Activated CD4-positive, alpha-beta memory T cell treated with anti-CD3 and anti-CD28 coated beads for 36 hours (primary cell): ENCODE results near the gene MAOA. TPM values are rescaled to one million over a fixed set of nuclear protein-coding genes. Genes with fewer than 3 reads are reported as not detected.
"Not testable (repeated sequence)": the region's sequence is repeated elsewhere in the genome, so short reads cannot be mapped to it uniquely, and the experiment has no call there.

Source experiments
- CTCF ChIA-PET: fragments of 350-600 bp; sonication (Branson Sonifier 250); formaldehyde crosslinking; loops from one replicate; lab custom pipeline; 2021; ENCODE audit warnings: antibody characterized with exemption, inconsistent platforms; lab: Charles Lee
- POLR2A ChIA-PET: fragments of 350-600 bp; sonication (Branson Sonifier 250); formaldehyde crosslinking; loops from one replicate; lab custom pipeline; 2021; ENCODE audit warnings: antibody characterized with exemption; lab: Charles Lee
- DNase-seq: peaks from one replicate; pipeline ENCODE4 v3.0.0-alpha.2; 2020
- H3K27ac Mint-ChIP-seq: one replicate; pipeline ENCODE4 v1.8.0; 2021; ENCODE audit warnings: mixed read lengths
- H3K27me3 Mint-ChIP-seq: one replicate; pipeline ENCODE4 v1.8.0; 2021; ENCODE audit warnings: mixed read lengths
- H3K36me3 Mint-ChIP-seq: one replicate; pipeline ENCODE4 v1.8.0; 2021; ENCODE audit warnings: mixed read lengths
- H3K4me1 Mint-ChIP-seq: one replicate; pipeline ENCODE4 v1.8.0; 2021; ENCODE audit warnings: low read depth, mixed read lengths
- H3K4me3 Mint-ChIP-seq: one replicate; pipeline ENCODE4 v1.8.0; 2021; ENCODE audit warnings: mild to moderate bottlenecking, mixed read lengths
- H3K9me3 Mint-ChIP-seq: one replicate; pipeline ENCODE4 v1.8.0; 2021; ENCODE audit warnings: mixed read lengths
- intact Hi-C: fragments of 100-400 bp; cut with micrococcal nuclease; formaldehyde crosslinking; loops from one replicate; pipeline ENCODE4 v1.15.1; 2023
- total RNA-seq, 2 experiments: library from RNA; stranded (reverse); gene quantifications; one replicate each; pipeline ENCODE4 v1.2.3, GENCODE V29; 2021

Gene MAOA
- total RNA-seq, 2 experiments from 2014 or later = 14.8 to 16.8 TPM

GRCh38 chrX:43720961-43721360 lies 64.9 kb downstream of the MAOA start:
- intact Hi-C loops = no loop called here
- no peaks in the 10 kb centered on the region for H3K4me1 Mint-ChIP-seq
- H3K9me3 Mint-ChIP-seq = peaks cover 2% of the 10 kb centered on the region
- no peak for DNase-seq
- CTCF ChIA-PET = no interaction called here
- POLR2A ChIA-PET = no interaction called here
- H3K27me3 Mint-ChIP-seq = no peaks in the 10 kb centered on the region
- H3K36me3 Mint-ChIP-seq = no peaks in the 10 kb centered on the region
- no peak overlapping the region for H3K4me3 Mint-ChIP-seq
- no peak overlapping the region for H3K27ac Mint-ChIP-seq

DNA sequence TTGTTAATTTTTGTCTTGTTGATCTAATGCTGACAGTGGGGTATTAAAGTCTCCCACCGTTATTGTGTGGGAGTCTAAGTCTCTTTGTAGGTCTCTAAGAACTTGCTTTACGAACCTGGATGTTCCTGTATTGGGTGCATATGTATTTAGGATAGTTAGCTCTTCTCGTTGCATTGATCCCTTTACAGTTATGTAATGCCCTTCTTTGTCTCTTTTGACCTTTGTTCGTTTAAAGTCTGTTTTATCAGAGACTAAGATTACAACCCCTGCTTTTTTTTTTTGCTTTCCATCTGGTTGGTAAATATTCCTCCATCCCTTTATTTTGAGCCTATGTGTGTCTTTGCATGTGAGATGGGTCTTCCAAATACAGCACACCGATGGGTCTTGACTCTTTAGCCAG lies 69.1 kb downstream of the MAOA start:
- H3K4me1 Mint-ChIP-seq, H3K36me3 Mint-ChIP-seq, POLR2A ChIA-PET, H3K27ac Mint-ChIP-seq, DNase-seq, H3K9me3 Mint-ChIP-seq, intact Hi-C loops, H3K27me3 Mint-ChIP-seq, H3K4me3 Mint-ChIP-seq, CTCF ChIA-PET: not testable (repeated sequence)

GRCh38 chrX:43727254-43727653 lies 71.2 kb downstream of the MAOA start:
- CTCF ChIA-PET, H3K27ac Mint-ChIP-seq, intact Hi-C loops, H3K4me1 Mint-ChIP-seq, H3K36me3 Mint-ChIP-seq, DNase-seq, H3K4me3 Mint-ChIP-seq, POLR2A ChIA-PET, H3K9me3 Mint-ChIP-seq, H3K27me3 Mint-ChIP-seq: not testable (repeated sequence)

GRCh38 chrX:43728002-43728401 lies 71.9 kb downstream of the MAOA start:
- H3K36me3 Mint-ChIP-seq = no peaks in the 10 kb centered on the region

GRCh38 chrX:43728966-43729365 lies 72.9 kb downstream of the MAOA start:
- intact Hi-C loops = no loop called here
- DNase-seq = no peak
- ChIA-PET POLR2A (no interaction called here), CTCF (no interaction called here)
- Mint-ChIP-seq H3K36me3 (no peaks in the 10 kb centered on the region), H3K27me3 (peaks cover 6% of the 10 kb centered on the region), H3K4me1 (peaks cover 4% of the 10 kb centered on the region), H3K9me3 (no peaks in the 10 kb centered on the region), H3K4me3 (no peak overlapping the region), H3K27ac (no peak overlapping the region)

More at GRCh38 chrX:43728002-43728401, 71.9 kb downstream of the MAOA start:
- Mint-ChIP-seq H3K4me3 (no peak overlapping the region), H3K27me3 (peaks cover 6% of the 10 kb centered on the region), H3K4me1 (peaks cover 4% of the 10 kb centered on the region), H3K9me3 (no peaks in the 10 kb centered on the region), H3K27ac (no peak overlapping the region)
- CTCF ChIA-PET = no interaction called here
- POLR2A ChIA-PET = no interaction called here
- peak; percentile 11 for DNase-seq
- intact Hi-C loops = no loop called here

- CTCF ChIA-PET = no interaction called here
- no peaks in the 10 kb centered on the region for H3K9me3 Mint-ChIP-seq
- intact Hi-C loops = no loop called here
- H3K4me1 Mint-ChIP-seq = peaks cover 4% of the 10 kb centered on the region
- H3K27me3 Mint-ChIP-seq = peaks cover 6% of the 10 kb centered on the region
- DNase-seq = no peak
- POLR2A ChIA-PET = no interaction called here
- no peak overlapping the region for H3K4me3 Mint-ChIP-seq
- no peaks in the 10 kb centered on the region for H3K36me3 Mint-ChIP-seq
- no peak overlapping the region for H3K27ac Mint-ChIP-seq
Measured at GRCh38 chrX:43731086-43731485, 75.0 kb downstream of the MAOA start.

GRCh38 chrX:43733699-43734098 lies 77.6 kb downstream of the MAOA start:
- intact Hi-C loops = no loop called here
- Mint-ChIP-seq H3K27ac (no peak overlapping the region), H3K36me3 (no peaks in the 10 kb centered on the region), H3K9me3 (no peaks in the 10 kb centered on the region), H3K4me3 (no peak overlapping the region), H3K4me1 (no peaks in the 10 kb centered on the region), H3K27me3 (peaks cover 2% of the 10 kb centered on the region)
- DNase-seq = no peak
- ChIA-PET CTCF (no interaction called here), POLR2A (no interaction called here)

- CTCF ChIA-PET = no interaction called here
- no peaks in the 10 kb centered on the region for H3K36me3 Mint-ChIP-seq
- H3K9me3 Mint-ChIP-seq = no peaks in the 10 kb centered on the region
- H3K27me3 Mint-ChIP-seq = peaks cover 2% of the 10 kb centered on the region
- POLR2A ChIA-PET = no interaction called here
- no peaks in the 10 kb centered on the region for H3K4me1 Mint-ChIP-seq
- no peak overlapping the region for H3K4me3 Mint-ChIP-seq
- intact Hi-C loops = no loop called here
- H3K27ac Mint-ChIP-seq = no peak overlapping the region
- no peak for DNase-seq
Measured at GRCh38 chrX:43734444-43734843, 78.3 kb downstream of the MAOA start.

DNA sequence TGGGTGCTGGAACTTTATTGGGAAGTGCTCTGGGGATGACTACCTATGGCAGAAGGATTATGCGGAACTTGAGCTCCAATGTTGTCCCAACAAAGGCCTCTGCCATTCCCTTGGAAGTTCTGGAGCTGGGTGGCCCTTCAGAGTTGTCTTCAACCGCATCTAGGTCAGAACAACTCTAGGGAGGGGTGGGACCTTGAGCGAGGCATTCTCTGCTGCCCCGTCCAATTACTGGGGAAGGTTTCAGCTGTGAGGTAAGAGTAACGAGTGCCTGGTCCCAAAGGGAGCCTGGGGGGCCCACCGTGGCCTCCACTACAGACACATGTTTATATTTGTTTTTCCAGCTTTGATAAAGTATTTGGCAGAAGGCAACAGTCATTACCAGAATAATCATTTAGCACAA lies 79.4 kb downstream of the MAOA start:
- POLR2A ChIA-PET = no interaction called here
- H3K36me3 Mint-ChIP-seq = no peaks in the 10 kb centered on the region
- no peaks in the 10 kb centered on the region for H3K9me3 Mint-ChIP-seq
- intact Hi-C loops = no loop called here
- H3K4me3 Mint-ChIP-seq = no peak overlapping the region
- CTCF ChIA-PET = no interaction called here
- peaks cover 2% of the 10 kb centered on the region for H3K27me3 Mint-ChIP-seq
- H3K27ac Mint-ChIP-seq = no peak overlapping the region
- no peak for DNase-seq
- H3K4me1 Mint-ChIP-seq = no peaks in the 10 kb centered on the region

DNA sequence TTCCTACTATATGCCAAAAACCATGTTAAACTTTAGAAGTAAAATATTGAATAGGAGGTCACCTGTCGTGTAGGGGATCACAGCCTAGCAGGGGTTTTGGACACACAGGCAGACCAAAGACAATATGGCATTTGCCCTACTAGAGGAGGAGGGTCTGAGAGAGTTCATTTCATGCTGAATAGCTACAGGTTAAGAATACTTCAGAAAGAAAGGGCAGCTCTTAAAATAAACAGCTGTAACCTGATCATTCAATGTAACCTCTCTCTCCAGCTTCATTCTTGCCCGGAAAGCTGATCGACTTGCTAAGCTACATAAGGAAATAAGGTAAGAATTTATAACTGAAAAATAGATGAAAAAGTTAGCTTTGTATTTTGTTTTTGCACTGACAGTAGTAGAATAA lies 79.9 kb downstream of the MAOA start:
- intact Hi-C loops = no loop called here
- CTCF ChIA-PET = no interaction called here
- H3K36me3 Mint-ChIP-seq = no peaks in the 10 kb centered on the region

GRCh38 chrX:43741843-43742573 lies 85.9 kb downstream of the MAOA start:
- Mint-ChIP-seq H3K4me3 (no peak overlapping the region), H3K9me3 (no peaks in the 10 kb centered on the region), H3K27me3 (no peaks in the 10 kb centered on the region), H3K27ac (no peak overlapping the region), H3K4me1 (no peaks in the 10 kb centered on the region), H3K36me3 (no peaks in the 10 kb centered on the region)
- ChIA-PET POLR2A (no interaction called here), CTCF (no interaction called here)
- no peak for DNase-seq
- intact Hi-C loops = no loop called here

More for the DNA sequence above, 79.9 kb downstream of the MAOA start:
- no peak for DNase-seq
- POLR2A ChIA-PET = no interaction called here
- H3K9me3 Mint-ChIP-seq = no peaks in the 10 kb centered on the region
- no peak overlapping the region for H3K27ac Mint-ChIP-seq
- no peak overlapping the region for H3K4me3 Mint-ChIP-seq
- no peaks in the 10 kb centered on the region for H3K27me3 Mint-ChIP-seq
- no peaks in the 10 kb centered on the region for H3K4me1 Mint-ChIP-seq

DNA sequence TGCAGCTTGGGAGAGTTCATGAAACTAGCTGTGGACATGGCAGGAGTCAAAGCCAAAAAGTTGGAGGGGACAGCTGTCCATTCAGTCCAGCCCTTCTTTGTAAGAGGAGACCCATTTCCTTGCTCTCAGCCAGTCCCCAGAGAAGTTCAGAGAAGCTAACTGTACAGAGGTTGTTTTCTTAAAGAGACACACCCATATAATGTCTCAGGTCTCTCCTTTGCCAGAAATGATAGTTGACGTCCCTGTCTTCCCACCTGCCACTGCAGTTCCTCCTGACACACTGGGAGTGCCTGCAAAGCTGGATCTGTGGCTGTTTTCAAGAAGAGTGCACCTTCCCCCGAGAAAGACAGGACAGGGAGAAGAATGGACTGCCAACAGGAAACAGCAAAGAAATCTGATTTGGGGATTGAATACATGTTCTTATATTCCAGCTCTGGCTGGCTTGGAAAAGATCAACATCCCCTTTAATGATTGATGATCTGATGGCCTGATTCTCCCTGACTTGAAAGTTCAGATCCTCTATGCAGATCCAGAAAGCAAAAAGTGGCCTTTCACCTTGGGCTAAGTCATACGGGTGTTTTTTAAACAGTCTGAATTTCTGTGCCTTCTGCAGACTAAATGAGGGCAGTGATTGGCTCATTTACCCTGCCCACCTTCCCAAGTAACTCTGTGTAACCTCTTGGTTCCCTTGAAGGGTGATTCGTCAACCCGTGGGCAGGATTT lies 87.2 kb downstream of the MAOA start:
- Mint-ChIP-seq H3K9me3 (no peaks in the 10 kb centered on the region), H3K27me3 (no peaks in the 10 kb centered on the region), H3K36me3 (no peaks in the 10 kb centered on the region), H3K27ac (no peak overlapping the region), H3K4me1 (no peaks in the 10 kb centered on the region), H3K4me3 (no peak overlapping the region)
- no peak for DNase-seq
- intact Hi-C loops = no loop called here
- CTCF ChIA-PET = no interaction called here
- POLR2A ChIA-PET = interaction anchor here (0.6 kb wide), 1 partner anchor 1732 kb away, joined by 3 read pairs; no protein-coding TSS in a partner anchor

DNA sequence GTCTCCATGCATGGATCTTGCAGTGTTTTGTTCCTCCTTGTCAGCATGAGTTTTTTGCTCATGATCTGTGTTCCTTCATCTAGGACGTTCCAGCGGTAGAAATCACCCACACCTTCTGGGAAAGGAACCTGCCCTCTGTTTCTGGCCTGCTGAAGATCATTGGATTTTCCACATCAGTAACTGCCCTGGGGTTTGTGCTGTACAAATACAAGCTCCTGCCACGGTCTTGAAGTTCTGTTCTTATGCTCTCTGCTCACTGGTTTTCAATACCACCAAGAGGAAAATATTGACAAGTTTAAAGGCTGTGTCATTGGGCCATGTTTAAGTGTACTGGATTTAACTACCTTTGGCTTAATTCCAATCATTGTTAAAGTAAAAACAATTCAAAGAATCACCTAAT lies 88.2 kb downstream of the MAOA start:
- Mint-ChIP-seq H3K4me3 (no peak overlapping the region), H3K4me1 (no peaks in the 10 kb centered on the region), H3K27ac (no peak overlapping the region), H3K9me3 (no peaks in the 10 kb centered on the region), H3K36me3 (no peaks in the 10 kb centered on the region), H3K27me3 (no peaks in the 10 kb centered on the region)
- ChIA-PET POLR2A (no interaction called here), CTCF (no interaction called here)
- DNase-seq = no peak
- intact Hi-C loops = no loop called here
